ENCODE data around the gene WLS. TPM values are rescaled to one million over a fixed set of nuclear protein-coding genes. Genes with fewer than 3 reads are reported as not detected.

Gene WLS
- total and polyA plus RNA-seq, 9 donors = 42.2 to 303 (median 120) TPM

GRCh38 chr1:68276448-68276847 lies 44.1 kb upstream of the WLS start:
- TF ChIP-seq CTCF (IDR thresholded peaks at IDR 0.05) = no peak
- no peak for TF ChIP-seq POLR2A (IDR thresholded peaks at IDR 0.05)
- TF ChIP-seq EP300 (IDR thresholded peaks at IDR 0.05) = no peak
- DNase-seq = no peak
- no peaks in the 10 kb centered on the region for H3K4me1 ChIP-seq (ENCODE audit: insufficient read depth)
- no peaks in the 10 kb centered on the region for H3K36me3 ChIP-seq
- H3K4me3 ChIP-seq = no peak overlapping the region
- WGBS, 3 donors = 81 to 90% (median 88%) methylated on average over 2 of the region's 2 CpGs
- H3K27me3 ChIP-seq = no peaks in the 10 kb centered on the region
- no peaks in the 10 kb centered on the region for H3K9me3 ChIP-seq
- H3K27ac ChIP-seq = no peak overlapping the region
- intact Hi-C loops (cut with DNase I) = no loop called here

GRCh38 chr1:68273530-68273929 lies 41.2 kb upstream of the WLS start:
- no peak overlapping the region for H3K27ac ChIP-seq
- no peaks in the 10 kb centered on the region for H3K27me3 ChIP-seq
- no peak overlapping the region for H3K4me3 ChIP-seq
- WGBS, 3 donors = 87 to 98% (median 96%) methylated on average over 4 of the region's 4 CpGs
- no peak for DNase-seq
- TF ChIP-seq EP300 (IDR thresholded peaks at IDR 0.05) (no peak), CTCF (IDR thresholded peaks at IDR 0.05) (no peak), POLR2A (IDR thresholded peaks at IDR 0.05) (no peak)
- no peaks in the 10 kb centered on the region for H3K9me3 ChIP-seq
- intact Hi-C loops (cut with DNase I) = loop anchor here in 1 of 4 donors (5.0 kb wide), 1 partner anchor 1704 kb away; no protein-coding TSS in a partner anchor
- no peaks in the 10 kb centered on the region for H3K4me1 ChIP-seq (ENCODE audit: insufficient read depth)
- no peaks in the 10 kb centered on the region for H3K36me3 ChIP-seq

GRCh38 chr1:68271596-68271995 lies 39.3 kb upstream of the WLS start:
- TF ChIP-seq CTCF (IDR thresholded peaks at IDR 0.05) = no peak
- TF ChIP-seq EP300 (IDR thresholded peaks at IDR 0.05) = no peak
- TF ChIP-seq POLR2A (IDR thresholded peaks at IDR 0.05) = no peak
- Histone ChIP-seq H3K9me3 (no peaks in the 10 kb centered on the region), H3K4me3 (no peak overlapping the region), H3K4me1 (ENCODE audit: insufficient read depth) (peaks cover 2% of the 10 kb centered on the region), H3K27ac (no peak overlapping the region), H3K27me3 (no peaks in the 10 kb centered on the region), H3K36me3 (no peaks in the 10 kb centered on the region)
- 85 to 92% (median 87%) methylated on average over 5 of the region's 5 CpGs for WGBS, 3 donors
- no peak for DNase-seq
- intact Hi-C loops (cut with DNase I) = loop anchor here in 1 of 4 donors (5.0 kb wide), 1 partner anchor 1706 kb away; no protein-coding TSS in a partner anchor

GRCh38 chr1:68270951-68271350 lies 38.6 kb upstream of the WLS start:
- Histone ChIP-seq H3K4me3 (no peak overlapping the region), H3K9me3 (no peaks in the 10 kb centered on the region), H3K36me3 (no peaks in the 10 kb centered on the region), H3K4me1 (ENCODE audit: insufficient read depth) (peaks cover 2% of the 10 kb centered on the region), H3K27me3 (no peaks in the 10 kb centered on the region), H3K27ac (no peak overlapping the region)
- TF ChIP-seq POLR2A (IDR thresholded peaks at IDR 0.05) = no peak
- no peak for TF ChIP-seq CTCF (IDR thresholded peaks at IDR 0.05)
- no peak for TF ChIP-seq EP300 (IDR thresholded peaks at IDR 0.05)
- intact Hi-C loops (cut with DNase I) = loop anchor here in 1 of 4 donors (5.0 kb wide), 1 partner anchor 1706 kb away; no protein-coding TSS in a partner anchor
- DNase-seq = no peak

All from ovary (tissue), 9 donors.